ENCODE measurements around the gene BCDIN3D. TPM values are rescaled to one million over a fixed set of nuclear protein-coding genes. Genes with fewer than 3 reads are reported as not detected.

Gene BCDIN3D
- total RNA-seq, 1 donor from 2014 or later = 3.1 TPM

DNA sequence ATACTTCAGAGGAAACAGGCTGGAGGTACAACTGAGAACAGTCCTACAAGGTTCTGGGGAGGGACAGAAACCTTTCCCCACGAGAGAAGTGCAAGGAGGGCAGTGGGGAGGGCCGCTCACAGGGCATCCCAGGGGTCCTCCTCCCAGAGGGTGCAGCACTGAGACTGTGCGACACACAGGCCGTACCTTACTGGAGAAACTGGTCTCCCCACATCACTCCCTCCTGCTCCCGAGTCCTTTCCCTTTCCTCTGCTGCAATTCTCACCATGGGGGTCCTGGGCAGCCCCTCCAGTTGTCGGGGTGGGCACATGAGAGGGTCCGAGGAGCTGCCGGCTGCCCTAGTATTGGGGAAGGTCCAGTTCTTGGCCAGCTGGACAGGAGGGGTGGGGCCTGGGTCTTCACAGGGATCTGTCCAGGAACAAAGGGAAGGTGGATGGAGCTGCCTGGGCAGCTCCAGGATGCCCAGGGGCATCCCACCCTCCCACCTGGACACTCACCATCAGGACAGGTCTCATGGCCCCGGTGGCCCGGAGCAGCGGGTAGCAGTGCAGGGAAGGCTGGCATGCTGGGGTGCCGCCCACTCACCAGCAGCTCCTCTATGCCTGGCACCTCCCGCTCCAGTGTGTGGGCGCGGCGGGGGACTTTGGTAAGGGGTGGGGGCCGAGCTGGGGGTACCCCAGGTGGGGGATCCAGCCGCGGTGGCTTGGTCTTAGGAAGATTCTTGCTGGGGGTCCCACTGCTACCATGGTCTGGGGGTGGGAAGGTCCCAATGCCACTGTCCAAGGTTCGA is 50.5 kb downstream of the BCDIN3D start:
- Histone ChIP-seq H2AFZ (ENCODE audit: low read depth, low read length) (no peak overlapping the region), H3K27ac (ENCODE audit: low read depth, low read length) (no peak overlapping the region), H3K79me2 (ENCODE audit: insufficient read depth, low read length) (no peaks in the 10 kb centered on the region), H3K4me1 (ENCODE audit: insufficient read depth, low read length) (no peaks in the 10 kb centered on the region), H3K4me2 (ENCODE audit: low read length) (no peak overlapping the region), H3K27me3 (ENCODE audit: insufficient read depth, low read length) (no peaks in the 10 kb centered on the region), H3K9ac (ENCODE audit: low read length) (no peak overlapping the region), H4K20me1 (ENCODE audit: insufficient read depth, low read length) (peaks cover 11% of the 10 kb centered on the region), H3K36me3 (ENCODE audit: insufficient read depth, low read length) (peaks cover 10% of the 10 kb centered on the region), H3K4me3 (ENCODE audit: insufficient read depth, low read depth, low read length) (no peak overlapping the region), H3K9me3 (ENCODE audit: insufficient read depth, low read depth, low read length) (no peaks in the 10 kb centered on the region)
- peaks cover 2% of the 10 kb centered on the region for H3K9me3 Mint-ChIP-seq (ENCODE audit: unreplicated experiment)
- no peak overlapping the region for H3K4me3 Mint-ChIP-seq (ENCODE audit: unreplicated experiment)
- TF ChIP-seq, protein P1, sequence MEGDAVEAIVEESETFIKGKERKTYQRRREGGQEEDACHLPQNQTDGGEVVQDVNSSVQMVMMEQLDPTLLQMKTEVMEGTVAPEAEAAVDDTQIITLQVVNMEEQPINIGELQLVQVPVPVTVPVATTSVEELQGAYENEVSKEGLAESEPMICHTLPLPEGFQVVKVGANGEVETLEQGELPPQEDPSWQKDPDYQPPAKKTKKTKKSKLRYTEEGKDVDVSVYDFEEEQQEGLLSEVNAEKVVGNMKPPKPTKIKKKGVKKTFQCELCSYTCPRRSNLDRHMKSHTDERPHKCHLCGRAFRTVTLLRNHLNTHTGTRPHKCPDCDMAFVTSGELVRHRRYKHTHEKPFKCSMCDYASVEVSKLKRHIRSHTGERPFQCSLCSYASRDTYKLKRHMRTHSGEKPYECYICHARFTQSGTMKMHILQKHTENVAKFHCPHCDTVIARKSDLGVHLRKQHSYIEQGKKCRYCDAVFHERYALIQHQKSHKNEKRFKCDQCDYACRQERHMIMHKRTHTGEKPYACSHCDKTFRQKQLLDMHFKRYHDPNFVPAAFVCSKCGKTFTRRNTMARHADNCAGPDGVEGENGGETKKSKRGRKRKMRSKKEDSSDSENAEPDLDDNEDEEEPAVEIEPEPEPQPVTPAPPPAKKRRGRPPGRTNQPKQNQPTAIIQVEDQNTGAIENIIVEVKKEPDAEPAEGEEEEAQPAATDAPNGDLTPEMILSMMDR (IDR thresholded peaks at IDR 0.05; ENCODE audit: insufficient read depth, low read depth, low read length) = no peak
- no peak for TF ChIP-seq EZH2 (IDR thresholded peaks at IDR 0.05; ENCODE audit: insufficient read depth, low read length)
- H3K27ac Mint-ChIP-seq (ENCODE audit: unreplicated experiment) = no peak overlapping the region
- H3K27me3 Mint-ChIP-seq (ENCODE audit: low read depth, unreplicated experiment) = no peaks in the 10 kb centered on the region
- H3K4me1 Mint-ChIP-seq (ENCODE audit: low read depth, unreplicated experiment) = no peaks in the 10 kb centered on the region
- DNase-seq (ENCODE audit: low read depth) (no peak), FAIRE-seq (no peak)
- peaks cover 15% of the 10 kb centered on the region for H3K36me3 Mint-ChIP-seq (ENCODE audit: low read depth, unreplicated experiment)

DNA sequence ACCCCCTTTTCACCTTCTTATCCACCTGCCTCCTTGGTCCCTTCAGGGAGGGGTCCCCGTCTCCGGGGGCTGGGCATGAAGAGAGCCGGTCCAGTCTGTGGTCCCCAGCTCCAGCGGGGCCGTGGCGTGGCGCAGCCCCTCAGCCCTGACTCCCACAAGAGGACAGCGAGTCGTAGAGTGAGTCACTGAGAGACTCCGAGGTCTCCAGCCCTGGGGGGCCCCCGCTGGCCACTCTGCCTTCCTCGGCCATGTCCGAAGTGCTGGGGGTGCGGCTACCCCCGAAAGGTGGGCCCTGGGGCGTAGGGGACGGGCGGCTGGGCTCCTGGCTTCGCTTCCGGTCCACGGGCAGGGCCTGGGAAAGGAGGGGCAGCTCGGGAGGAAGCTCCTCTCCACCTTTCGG is 51.2 kb downstream of the BCDIN3D start:
- Histone ChIP-seq H3K4me2 (ENCODE audit: low read length) (no peak overlapping the region), H3K4me1 (ENCODE audit: insufficient read depth, low read length) (no peaks in the 10 kb centered on the region), H3K9ac (ENCODE audit: low read length) (no peak overlapping the region), H3K27me3 (ENCODE audit: insufficient read depth, low read length) (no peaks in the 10 kb centered on the region), H3K27ac (ENCODE audit: low read depth, low read length) (no peak overlapping the region), H2AFZ (ENCODE audit: low read depth, low read length) (no peak overlapping the region), H3K9me3 (ENCODE audit: insufficient read depth, low read depth, low read length) (no peaks in the 10 kb centered on the region), H3K79me2 (ENCODE audit: insufficient read depth, low read length) (no peaks in the 10 kb centered on the region), H4K20me1 (ENCODE audit: insufficient read depth, low read length) (peaks cover 11% of the 10 kb centered on the region), H3K36me3 (ENCODE audit: insufficient read depth, low read length) (peaks cover 10% of the 10 kb centered on the region), H3K4me3 (ENCODE audit: insufficient read depth, low read depth, low read length) (no peak overlapping the region)
- Mint-ChIP-seq H3K27me3 (ENCODE audit: low read depth, unreplicated experiment) (no peaks in the 10 kb centered on the region), H3K9me3 (ENCODE audit: unreplicated experiment) (peaks cover 2% of the 10 kb centered on the region), H3K4me1 (ENCODE audit: low read depth, unreplicated experiment) (no peaks in the 10 kb centered on the region), H3K27ac (ENCODE audit: unreplicated experiment) (no peak overlapping the region), H3K36me3 (ENCODE audit: low read depth, unreplicated experiment) (peaks cover 16% of the 10 kb centered on the region), H3K4me3 (ENCODE audit: unreplicated experiment) (no peak overlapping the region)
- no peak for TF ChIP-seq EZH2 (IDR thresholded peaks at IDR 0.05; ENCODE audit: insufficient read depth, low read length)
- TF ChIP-seq, protein P1 (IDR thresholded peaks at IDR 0.05; ENCODE audit: insufficient read depth, low read depth, low read length) = no peak
- no peak for DNase-seq (ENCODE audit: low read depth)
- FAIRE-seq = no peak

Measured in astrocyte (in vitro differentiated cells and primary cell).